ENCODE data around the gene DACT1. TPM values are rescaled to one million over a fixed set of nuclear protein-coding genes. Genes with fewer than 3 reads are reported as not detected.

Gene DACT1
- total and polyA plus RNA-seq, 2 of the 13 experiments (the other 11 are each of a cell fraction or from before 2014, with no cell fraction given): 0.01 TPM; not detected in 1

GRCh38 chr14:58677517-58677916, 39.8 kb downstream of the DACT1 start:
- H2AFZ ChIP-seq (ENCODE audit: low read length): no peak overlapping the region
- no peak overlapping the region for H3K9ac ChIP-seq (ENCODE audit: insufficient read depth, low read depth, low read length)
- no peak for DNase-seq (ENCODE audit: low spot score)
- no peak overlapping the region for H3K27ac ChIP-seq (ENCODE audit: extremely low read length, insufficient read depth, low read length)
- no peaks in the 10 kb centered on the region for H3K9me3 ChIP-seq (ENCODE audit: low read length)
- H3K4me2 ChIP-seq (ENCODE audit: low read depth, low read length): no peak overlapping the region
- ATAC-seq: no peak
- no TSS peak for BruUV-seq (replicated peaks)
- TF ChIP-seq, protein P1, sequence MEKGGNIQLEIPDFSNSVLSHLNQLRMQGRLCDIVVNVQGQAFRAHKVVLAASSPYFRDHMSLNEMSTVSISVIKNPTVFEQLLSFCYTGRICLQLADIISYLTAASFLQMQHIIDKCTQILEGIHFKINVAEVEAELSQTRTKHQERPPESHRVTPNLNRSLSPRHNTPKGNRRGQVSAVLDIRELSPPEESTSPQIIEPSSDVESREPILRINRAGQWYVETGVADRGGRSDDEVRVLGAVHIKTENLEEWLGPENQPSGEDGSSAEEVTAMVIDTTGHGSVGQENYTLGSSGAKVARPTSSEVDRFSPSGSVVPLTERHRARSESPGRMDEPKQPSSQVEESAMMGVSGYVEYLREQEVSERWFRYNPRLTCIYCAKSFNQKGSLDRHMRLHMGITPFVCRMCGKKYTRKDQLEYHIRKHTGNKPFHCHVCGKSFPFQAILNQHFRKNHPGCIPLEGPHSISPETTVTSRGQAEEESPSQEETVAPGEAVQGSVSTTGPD (CRISPR knock-in tag; IDR thresholded peaks at IDR 0.05): no peak
- TF ChIP-seq FOXO4 (CRISPR knock-in tag; conservative IDR thresholded peaks at IDR 0.05): no peak
- no peak for TF ChIP-seq ZNF772 (CRISPR knock-in tag; IDR thresholded peaks at IDR 0.05)
- no peak for TF ChIP-seq ZNF713 (CRISPR knock-in tag; IDR thresholded peaks at IDR 0.05)
- TF ChIP-seq ZNF3 (CRISPR knock-in tag; IDR thresholded peaks at IDR 0.05): no peak
- no peak for TF ChIP-seq JUN (CRISPR knock-in tag; IDR thresholded peaks at IDR 0.05)
- no peak for TF ChIP-seq YEATS2 (CRISPR knock-in tag; IDR thresholded peaks at IDR 0.05; ENCODE audit: borderline replicate concordance)
- no peak for TF ChIP-seq SKI (IDR thresholded peaks at IDR 0.05; ENCODE audit: partially characterized antibody)
- TF ChIP-seq ZFP1 (CRISPR knock-in tag; IDR thresholded peaks at IDR 0.05): no peak
- TF ChIP-seq, protein P2, sequence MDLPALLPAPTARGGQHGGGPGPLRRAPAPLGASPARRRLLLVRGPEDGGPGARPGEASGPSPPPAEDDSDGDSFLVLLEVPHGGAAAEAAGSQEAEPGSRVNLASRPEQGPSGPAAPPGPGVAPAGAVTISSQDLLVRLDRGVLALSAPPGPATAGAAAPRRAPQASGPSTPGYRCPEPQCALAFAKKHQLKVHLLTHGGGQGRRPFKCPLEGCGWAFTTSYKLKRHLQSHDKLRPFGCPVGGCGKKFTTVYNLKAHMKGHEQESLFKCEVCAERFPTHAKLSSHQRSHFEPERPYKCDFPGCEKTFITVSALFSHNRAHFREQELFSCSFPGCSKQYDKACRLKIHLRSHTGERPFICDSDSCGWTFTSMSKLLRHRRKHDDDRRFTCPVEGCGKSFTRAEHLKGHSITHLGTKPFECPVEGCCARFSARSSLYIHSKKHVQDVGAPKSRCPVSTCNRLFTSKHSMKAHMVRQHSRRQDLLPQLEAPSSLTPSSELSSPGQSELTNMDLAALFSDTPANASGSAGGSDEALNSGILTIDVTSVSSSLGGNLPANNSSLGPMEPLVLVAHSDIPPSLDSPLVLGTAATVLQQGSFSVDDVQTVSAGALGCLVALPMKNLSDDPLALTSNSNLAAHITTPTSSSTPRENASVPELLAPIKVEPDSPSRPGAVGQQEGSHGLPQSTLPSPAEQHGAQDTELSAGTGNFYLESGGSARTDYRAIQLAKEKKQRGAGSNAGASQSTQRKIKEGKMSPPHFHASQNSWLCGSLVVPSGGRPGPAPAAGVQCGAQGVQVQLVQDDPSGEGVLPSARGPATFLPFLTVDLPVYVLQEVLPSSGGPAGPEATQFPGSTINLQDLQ (CRISPR knock-in tag; IDR thresholded peaks at IDR 0.05): no peak
- no peak for TF ChIP-seq SOX13 (IDR thresholded peaks at IDR 0.05)
- no peak for TF ChIP-seq SOX13 (CRISPR knock-in tag; conservative IDR thresholded peaks at IDR 0.05 in 1 of 2, IDR thresholded peaks at IDR 0.05 in 1 of 2)
- no peak for TF ChIP-seq E2F1 (CRISPR knock-in tag; IDR thresholded peaks at IDR 0.05)
- no peak for TF ChIP-seq CEBPB (IDR thresholded peaks at IDR 0.05; ENCODE audit: borderline replicate concordance, low read depth, low read length)
- TF ChIP-seq FOXK2 (IDR thresholded peaks at IDR 0.05): no peak
- TF ChIP-seq PCBP1 (IDR thresholded peaks at IDR 0.05; ENCODE audit: borderline replicate concordance, low read depth, low read length): no peak
- no peaks in the 10 kb centered on the region for H4K20me1 ChIP-seq (ENCODE audit: insufficient read depth, low read length)
- no peaks in the 10 kb centered on the region for H3K36me3 ChIP-seq (replicated peaks in 1 of 2; ENCODE audit: control insufficient read depth in 1 of 2, insufficient read depth in 2 of 2, low read length in 2 of 2)
- H3K27me3 ChIP-seq (ENCODE audit: control insufficient read depth in 1 of 2, insufficient read depth in 2 of 2, low read length in 2 of 2): peaks cover 0 to 12% of the 10 kb centered on the region in 2 experiments; a peak in 1 of 5 replicates
- no peak for FAIRE-seq
- no peak overlapping the region for H3K4me3 ChIP-seq (replicated peaks in 1 of 3; ENCODE audit: insufficient read depth in 1 of 3, low read depth in 2 of 3, low read length in 3 of 3)
- 23% methylated on average over 4 of the region's 4 CpGs for WGBS (ENCODE audit: low lambda C conversion rate)
- H3K79me2 ChIP-seq (ENCODE audit: insufficient read depth, low read length): no peaks in the 10 kb centered on the region
- H3K4me1 ChIP-seq (ENCODE audit: insufficient read depth, low read length): no peaks in the 10 kb centered on the region
- ChIA-PET POLR2A (no interaction called here), CTCF (ENCODE audit: low intra/inter-chr PET ratio, low total read pairs) (no interaction called here)
- in situ Hi-C loops (cut with HindIII; ENCODE audit: extremely low pct_ligation_motif_present, low pct_unique_long_range_greater_than_20kb): no loop called here
- intact Hi-C loops (cut with micrococcal nuclease; ENCODE audit: unreplicated experiment): no loop called here

All from HepG2 (cell line).